ENCODE measurements around the gene CHRNA4. TPM values are rescaled to one million over a fixed set of nuclear protein-coding genes. Genes with fewer than 3 reads are reported as not detected.

CHRNA4 gene
- total RNA-seq, 6 experiments from 2014 or later: 4.6 to 165 (median 26.8) TPM

GRCh38 chr20:63367446-63368055, 6.4 kb upstream of the CHRNA4 start:
- Histone ChIP-seq H3K36me3 (no peaks in the 10 kb centered on the region), H3K4me3 (no peak overlapping the region), H3K27ac (no peak overlapping the region), H3K9me3 (no peaks in the 10 kb centered on the region), H3K4me1 (peaks cover 0 to 24% (median 7%) of the 10 kb centered on the region in 4 donors), H3K27me3 (no peaks in the 10 kb centered on the region)
- DNase-seq: peak in 2 of 3 donors; percentile 71 to 78
- TF ChIP-seq CTCF (IDR thresholded peaks at IDR 0.05) (no peak), POLR2A (IDR thresholded peaks at IDR 0.05) (no peak)
- WGBS (ENCODE audit: insufficient coverage, low coverage, low lambda C conversion rate, missing lambda C conversion rate): 73% methylated on average over 3 of the region's 24 CpGs
- intact Hi-C loops (cut with DNase I): no loop called here
- ATAC-seq: peak in 2 of 4 donors; percentile 2 to 38

GRCh38 chr20:63366390-63367365, 5.5 kb upstream of the CHRNA4 start:
- WGBS (ENCODE audit: insufficient coverage, low coverage, low lambda C conversion rate, missing lambda C conversion rate): 60% methylated on average over 7 of the region's 30 CpGs
- H3K27me3 ChIP-seq: no peaks in the 10 kb centered on the region
- no peak for ATAC-seq
- no peak overlapping the region for H3K27ac ChIP-seq
- H3K4me3 ChIP-seq: no peak overlapping the region
- intact Hi-C loops (cut with DNase I): no loop called here
- H3K4me1 ChIP-seq: peaks cover 0 to 26% (median 9%) of the 10 kb centered on the region in 4 donors
- TF ChIP-seq POLR2A (IDR thresholded peaks at IDR 0.05) (no peak), CTCF (IDR thresholded peaks at IDR 0.05) (no peak)
- no peaks in the 10 kb centered on the region for H3K36me3 ChIP-seq
- no peaks in the 10 kb centered on the region for H3K9me3 ChIP-seq
- DNase-seq: no peak

- H3K36me3 ChIP-seq: no peaks in the 10 kb centered on the region
- no peaks in the 10 kb centered on the region for H3K9me3 ChIP-seq
- H3K4me3 ChIP-seq: peak overlapping the region in 1 of 3 donors; percentile 18
- H3K4me1 ChIP-seq: peaks cover 0 to 26% (median 9%) of the 10 kb centered on the region in 4 donors
- WGBS (ENCODE audit: insufficient coverage, low coverage, low lambda C conversion rate, missing lambda C conversion rate): 61% methylated on average over 6 of the region's 22 CpGs
- DNase-seq: no peak
- TF ChIP-seq CTCF (IDR thresholded peaks at IDR 0.05): no peak
- no peak for TF ChIP-seq POLR2A (IDR thresholded peaks at IDR 0.05)
- ATAC-seq: no peak
- intact Hi-C loops (cut with DNase I): no loop called here
- no peaks in the 10 kb centered on the region for H3K27me3 ChIP-seq
- H3K27ac ChIP-seq: peak overlapping the region in 1 of 3 donors; percentile 84
Measured at GRCh38 chr20:63365601-63366389, 4.6 kb upstream of the CHRNA4 start.

GRCh38 chr20:63364801-63365585, 3.8 kb upstream of the CHRNA4 start:
- intact Hi-C loops (cut with DNase I): no loop called here
- ATAC-seq (peak; percentile 75 to 83 (median 81)), DNase-seq (peak; percentile 87 to 97 (median 89))
- no peaks in the 10 kb centered on the region for H3K9me3 ChIP-seq
- 25% methylated on average over 6 of the region's 20 CpGs for WGBS (ENCODE audit: insufficient coverage, low coverage, low lambda C conversion rate, missing lambda C conversion rate)
- peaks cover 0 to 26% (median 9%) of the 10 kb centered on the region in 4 donors for H3K4me1 ChIP-seq
- no peaks in the 10 kb centered on the region for H3K27me3 ChIP-seq
- TF ChIP-seq POLR2A (IDR thresholded peaks at IDR 0.05) (peak; percentile 43), CTCF (IDR thresholded peaks at IDR 0.05) (no peak)
- no peaks in the 10 kb centered on the region for H3K36me3 ChIP-seq
- peak overlapping the region; percentile 67 to 97 (median 78) for H3K27ac ChIP-seq
- H3K4me3 ChIP-seq: peak overlapping the region; percentile 30 to 65 (median 42)

Data from right lobe of liver (tissue), 6 donors.